Choroid plexus epithelial cell (primary cell): ENCODE data around the gene PINLYP.

Experiments
- DNase-seq: peaks from one replicate; pipeline ENCODE4 v3.0.0-alpha.2; 2010; ENCODE audit warnings: low read depth
- H3K4me3 ChIP-seq: 2 replicates; pipeline ENCODE4 v1.5.1; 2011; ENCODE audit warnings: low read depth, mild to moderate bottlenecking, control low read depth, low read length, moderate library complexity
- TF ChIP-seq, protein P1 (sequence below): conservative IDR thresholded peaks from 2 replicates; pipeline ENCODE4 v1.5.1; 2011; ENCODE audit warnings: low read depth, mild to moderate bottlenecking, control low read depth, inconsistent platforms, low read length, moderate library complexity

The PINLYP gene

GRCh38 chr19:43575156-43575950, at the start of gene PINLYP, which contains the start of gene XRCC1:
Gene PINLYP, plus strand, starts transcription at chr19:43575801. Its CDS starts 1,391 bp downstream, at chr19:43577192.
Gene XRCC1, minus strand, starts transcription at chr19:43575527. Its CDS starts 69 bp downstream, at chr19:43575458.
- peak within 1 kb of the TSS; percentile 91 for H3K4me3 ChIP-seq
- TF ChIP-seq, protein P1, sequence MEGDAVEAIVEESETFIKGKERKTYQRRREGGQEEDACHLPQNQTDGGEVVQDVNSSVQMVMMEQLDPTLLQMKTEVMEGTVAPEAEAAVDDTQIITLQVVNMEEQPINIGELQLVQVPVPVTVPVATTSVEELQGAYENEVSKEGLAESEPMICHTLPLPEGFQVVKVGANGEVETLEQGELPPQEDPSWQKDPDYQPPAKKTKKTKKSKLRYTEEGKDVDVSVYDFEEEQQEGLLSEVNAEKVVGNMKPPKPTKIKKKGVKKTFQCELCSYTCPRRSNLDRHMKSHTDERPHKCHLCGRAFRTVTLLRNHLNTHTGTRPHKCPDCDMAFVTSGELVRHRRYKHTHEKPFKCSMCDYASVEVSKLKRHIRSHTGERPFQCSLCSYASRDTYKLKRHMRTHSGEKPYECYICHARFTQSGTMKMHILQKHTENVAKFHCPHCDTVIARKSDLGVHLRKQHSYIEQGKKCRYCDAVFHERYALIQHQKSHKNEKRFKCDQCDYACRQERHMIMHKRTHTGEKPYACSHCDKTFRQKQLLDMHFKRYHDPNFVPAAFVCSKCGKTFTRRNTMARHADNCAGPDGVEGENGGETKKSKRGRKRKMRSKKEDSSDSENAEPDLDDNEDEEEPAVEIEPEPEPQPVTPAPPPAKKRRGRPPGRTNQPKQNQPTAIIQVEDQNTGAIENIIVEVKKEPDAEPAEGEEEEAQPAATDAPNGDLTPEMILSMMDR, result no peak

GRCh38 chr19:43525836-43526771, 49.5 kb upstream of the PINLYP start:
- peak overlapping the region; percentile 94 for H3K4me3 ChIP-seq
- DNase-seq, result no peak
- TF ChIP-seq, protein P1, result no peak

More at GRCh38 chr19:43575156-43575950, at the start of gene PINLYP, which contains the start of gene XRCC1:
- peak; percentile 99 for DNase-seq

DNA sequence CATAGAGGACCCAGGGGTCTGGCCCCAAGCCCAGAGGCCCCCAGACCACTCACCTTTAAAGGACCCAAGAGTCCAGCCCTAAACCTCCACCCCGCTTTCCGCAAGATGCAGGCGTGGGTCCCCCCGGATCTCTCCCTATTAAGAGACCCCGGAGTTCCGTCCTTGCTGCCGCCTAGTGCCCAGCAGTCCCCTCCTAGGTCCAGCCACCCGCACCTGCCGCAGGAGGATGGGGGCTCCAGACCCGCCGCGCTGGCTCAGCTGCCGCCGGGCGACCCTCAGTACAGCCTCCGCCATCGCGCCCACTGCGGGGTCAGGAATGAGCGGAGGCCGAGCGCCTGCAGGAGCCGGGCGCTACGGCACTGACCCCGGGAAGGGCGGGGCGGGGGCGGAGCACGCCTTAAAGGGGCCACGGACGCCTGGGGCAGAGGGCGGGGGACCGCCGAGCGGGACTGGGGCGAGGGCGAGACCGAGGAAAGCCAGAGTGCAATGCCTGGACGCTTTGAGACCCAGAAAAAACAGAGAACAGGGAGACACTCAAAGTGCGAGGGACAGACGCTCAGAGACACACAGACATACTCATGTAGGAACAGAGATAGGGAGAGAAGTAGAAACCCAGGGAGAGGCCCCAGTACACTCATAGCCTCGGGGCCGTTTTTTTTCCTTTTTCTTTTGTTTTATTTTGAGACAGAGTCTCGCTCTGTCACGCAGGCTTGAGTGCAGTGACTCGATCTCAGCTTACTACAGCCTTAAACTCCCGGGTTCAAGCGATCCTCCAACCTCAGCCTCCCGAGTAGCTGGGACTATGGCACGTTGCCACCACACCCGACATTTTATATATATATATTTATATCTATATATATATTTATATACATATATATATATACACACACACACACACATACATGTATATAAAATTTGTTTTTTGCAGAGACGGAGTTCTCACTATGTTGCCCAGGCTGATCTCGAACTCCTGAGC, 48.4 kb upstream of the PINLYP start, which contains the start of gene ETHE1:
Gene ETHE1, minus strand, starts transcription at position 318 of the 976 bp plus-strand sequence. Its CDS starts 24 bp downstream, at position 294.
- DNase-seq, result peak; percentile 32
- H3K4me3 ChIP-seq, result peak within 1 kb of the TSS; percentile 94
- TF ChIP-seq, protein P1, result no peak

GRCh38 chr19:43527860-43528622, 47.6 kb upstream of the PINLYP start:
- TF ChIP-seq, protein P1, result no peak
- H3K4me3 ChIP-seq, result peak overlapping the region; percentile 17
- no peak for DNase-seq

DNA sequence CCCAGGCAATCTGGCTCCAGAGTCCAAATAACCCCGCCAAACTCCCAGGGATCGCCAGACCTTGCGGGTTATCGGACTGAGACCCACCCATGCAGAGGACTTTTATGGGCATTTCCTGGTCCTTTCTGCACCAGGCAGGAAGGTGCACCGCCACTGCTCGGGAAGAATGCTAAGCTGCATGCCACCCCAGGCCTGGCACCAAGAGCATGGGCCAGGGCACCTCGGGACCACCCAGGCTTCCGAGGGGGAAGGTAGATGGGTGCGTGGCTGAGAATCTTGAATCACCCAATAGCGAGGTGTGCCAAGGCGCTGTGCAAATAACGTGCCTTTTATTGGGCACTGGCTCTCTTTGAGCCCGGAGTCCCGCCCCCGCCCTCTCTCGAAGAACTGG, 43.0 kb upstream of the PINLYP start:
- no peak for DNase-seq

More for the DNA sequence above, 43.0 kb upstream of the PINLYP start:
- peak overlapping the region; percentile 58 for H3K4me3 ChIP-seq
- TF ChIP-seq, protein P1, result no peak
